ENCODE results near the gene XRCC4. TPM values are rescaled to one million over a fixed set of nuclear protein-coding genes. Genes with fewer than 3 reads are reported as not detected.

XRCC4 gene
- total and polyA plus RNA-seq, 9 of the 15 experiments (the other 6 are each of a cell fraction or from before 2014, with no cell fraction given), result 13.6 to 61.6 (median 22.4) TPM

DNA sequence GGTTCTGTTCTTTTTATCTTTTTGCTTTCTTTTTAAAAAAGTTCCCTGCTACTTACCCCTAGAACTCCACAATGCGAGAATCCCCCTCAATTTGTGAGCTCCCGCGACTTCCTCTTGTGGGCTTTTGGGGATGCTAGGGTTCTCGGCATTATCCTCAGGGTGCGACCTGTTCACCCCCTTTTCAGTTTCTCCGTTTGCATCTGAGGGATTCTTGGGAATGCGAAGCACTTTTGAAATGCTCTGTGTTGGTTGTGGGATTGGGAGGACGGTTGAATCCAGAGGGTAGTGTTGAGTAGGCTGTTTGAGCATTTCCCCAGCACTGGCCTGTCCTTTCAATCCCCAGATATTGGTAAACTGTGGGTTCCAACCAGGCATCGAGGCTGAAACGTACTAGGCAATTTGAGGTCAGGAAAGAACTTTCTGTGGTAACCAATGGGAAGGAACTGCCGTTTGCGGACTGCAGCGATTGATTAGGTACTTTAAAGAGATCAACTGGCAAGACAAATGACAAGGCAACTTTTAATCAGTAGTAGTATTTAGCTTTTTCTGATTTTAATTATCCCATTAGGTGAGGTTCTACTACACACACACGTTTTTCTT lies 415 bp downstream of the XRCC4 start (continued):
- TF ChIP-seq RBM17 (IDR thresholded peaks at IDR 0.05; ENCODE audit: borderline replicate concordance, low read depth, low read length) (no peak), MECOM (CRISPR knock-in tag; IDR thresholded peaks at IDR 0.05) (no peak), NR3C1 (CRISPR knock-in tag; IDR thresholded peaks at IDR 0.05) (no peak), MTA2 (IDR thresholded peaks at IDR 0.05; ENCODE audit: low read depth) (no peak), COPS2 (conservative IDR thresholded peaks at IDR 0.05) (no peak), E2F3 (CRISPR knock-in tag; IDR thresholded peaks at IDR 0.05) (no peak), ZSCAN32 (CRISPR knock-in tag; IDR thresholded peaks at IDR 0.05) (no peak), RFX5 (IDR thresholded peaks at IDR 0.05; ENCODE audit: low read depth, low read length) (no peak), MTF1 (CRISPR knock-in tag; IDR thresholded peaks at IDR 0.05; ENCODE audit: borderline replicate concordance) (no peak), HOXB6 (CRISPR knock-in tag; IDR thresholded peaks at IDR 0.05; ENCODE audit: borderline replicate concordance) (no peak), KLF1 (tag; IDR thresholded peaks at IDR 0.05) (no peak), RBM34 (IDR thresholded peaks at IDR 0.05; ENCODE audit: borderline replicate concordance, insufficient read depth, low read length) (no peak), PTRF (tag; IDR thresholded peaks at IDR 0.05) (no peak), HNRNPLL (IDR thresholded peaks at IDR 0.05; ENCODE audit: low read depth, low read length, poor library complexity, severe bottlenecking) (no peak), TEAD1 (CRISPR knock-in tag; IDR thresholded peaks at IDR 0.05) (no peak), GATAD2B (IDR thresholded peaks at IDR 0.05; ENCODE audit: borderline replicate concordance) (no peak), HNRNPUL1 (IDR thresholded peaks at IDR 0.05; ENCODE audit: low read length) (no peak), KLF6 (CRISPR knock-in tag; IDR thresholded peaks at IDR 0.05; ENCODE audit: borderline replicate concordance) (no peak), NCOA4 (IDR thresholded peaks at IDR 0.05; ENCODE audit: partially characterized antibody) (no peak), POLR2AphosphoS5 (IDR thresholded peaks at IDR 0.05; ENCODE audit: control insufficient read depth, insufficient read depth, low read depth, low read length) (peak; percentile 46; the same call in 1 of the 2 replicates), CBX5 (IDR thresholded peaks at IDR 0.05; ENCODE audit: borderline replicate concordance, low read depth) (no peak), CSDE1 (IDR thresholded peaks at IDR 0.05) (no peak), CEBPB (tag; IDR thresholded peaks at IDR 0.05) (no peak), SIN3A (IDR thresholded peaks at IDR 0.05; ENCODE audit: borderline replicate concordance in 2 of 2, control insufficient read depth in 1 of 2, low read depth in 2 of 2, low read length in 2 of 2) (no peak; a peak in 1 of 4 replicates), RUNX1 (IDR thresholded peaks at IDR 0.05; ENCODE audit: low read depth) (no peak)
- TF ChIP-seq, protein P1, sequence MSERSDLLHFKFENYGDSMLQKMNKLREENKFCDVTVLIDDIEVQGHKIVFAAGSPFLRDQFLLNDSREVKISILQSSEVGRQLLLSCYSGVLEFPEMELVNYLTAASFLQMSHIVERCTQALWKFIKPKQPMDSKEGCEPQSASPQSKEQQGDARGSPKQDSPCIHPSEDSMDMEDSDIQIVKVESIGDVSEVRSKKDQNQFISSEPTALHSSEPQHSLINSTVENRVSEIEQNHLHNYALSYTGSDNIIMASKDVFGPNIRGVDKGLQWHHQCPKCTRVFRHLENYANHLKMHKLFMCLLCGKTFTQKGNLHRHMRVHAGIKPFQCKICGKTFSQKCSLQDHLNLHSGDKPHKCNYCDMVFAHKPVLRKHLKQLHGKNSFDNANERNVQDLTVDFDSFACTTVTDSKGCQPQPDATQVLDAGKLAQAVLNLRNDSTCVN (CRISPR knock-in tag; IDR thresholded peaks at IDR 0.05), result no peak
- TF ChIP-seq, protein P2, sequence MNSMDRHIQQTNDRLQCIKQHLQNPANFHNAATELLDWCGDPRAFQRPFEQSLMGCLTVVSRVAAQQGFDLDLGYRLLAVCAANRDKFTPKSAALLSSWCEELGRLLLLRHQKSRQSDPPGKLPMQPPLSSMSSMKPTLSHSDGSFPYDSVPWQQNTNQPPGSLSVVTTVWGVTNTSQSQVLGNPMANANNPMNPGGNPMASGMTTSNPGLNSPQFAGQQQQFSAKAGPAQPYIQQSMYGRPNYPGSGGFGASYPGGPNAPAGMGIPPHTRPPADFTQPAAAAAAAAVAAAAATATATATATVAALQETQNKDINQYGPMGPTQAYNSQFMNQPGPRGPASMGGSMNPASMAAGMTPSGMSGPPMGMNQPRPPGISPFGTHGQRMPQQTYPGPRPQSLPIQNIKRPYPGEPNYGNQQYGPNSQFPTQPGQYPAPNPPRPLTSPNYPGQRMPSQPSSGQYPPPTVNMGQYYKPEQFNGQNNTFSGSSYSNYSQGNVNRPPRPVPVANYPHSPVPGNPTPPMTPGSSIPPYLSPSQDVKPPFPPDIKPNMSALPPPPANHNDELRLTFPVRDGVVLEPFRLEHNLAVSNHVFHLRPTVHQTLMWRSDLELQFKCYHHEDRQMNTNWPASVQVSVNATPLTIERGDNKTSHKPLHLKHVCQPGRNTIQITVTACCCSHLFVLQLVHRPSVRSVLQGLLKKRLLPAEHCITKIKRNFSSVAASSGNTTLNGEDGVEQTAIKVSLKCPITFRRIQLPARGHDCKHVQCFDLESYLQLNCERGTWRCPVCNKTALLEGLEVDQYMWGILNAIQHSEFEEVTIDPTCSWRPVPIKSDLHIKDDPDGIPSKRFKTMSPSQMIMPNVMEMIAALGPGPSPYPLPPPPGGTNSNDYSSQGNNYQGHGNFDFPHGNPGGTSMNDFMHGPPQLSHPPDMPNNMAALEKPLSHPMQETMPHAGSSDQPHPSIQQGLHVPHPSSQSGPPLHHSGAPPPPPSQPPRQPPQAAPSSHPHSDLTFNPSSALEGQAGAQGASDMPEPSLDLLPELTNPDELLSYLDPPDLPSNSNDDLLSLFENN (IDR thresholded peaks at IDR 0.05; ENCODE audit: low read depth in 2 of 2, low read length in 2 of 2), result no peak
